Measurements from ENCODE around the gene TOMM20. TPM values are rescaled to one million over a fixed set of nuclear protein-coding genes. Genes with fewer than 3 reads are reported as not detected.

TOMM20 gene
- total RNA-seq, 1 donor from 2014 or later: 212 TPM

DNA sequence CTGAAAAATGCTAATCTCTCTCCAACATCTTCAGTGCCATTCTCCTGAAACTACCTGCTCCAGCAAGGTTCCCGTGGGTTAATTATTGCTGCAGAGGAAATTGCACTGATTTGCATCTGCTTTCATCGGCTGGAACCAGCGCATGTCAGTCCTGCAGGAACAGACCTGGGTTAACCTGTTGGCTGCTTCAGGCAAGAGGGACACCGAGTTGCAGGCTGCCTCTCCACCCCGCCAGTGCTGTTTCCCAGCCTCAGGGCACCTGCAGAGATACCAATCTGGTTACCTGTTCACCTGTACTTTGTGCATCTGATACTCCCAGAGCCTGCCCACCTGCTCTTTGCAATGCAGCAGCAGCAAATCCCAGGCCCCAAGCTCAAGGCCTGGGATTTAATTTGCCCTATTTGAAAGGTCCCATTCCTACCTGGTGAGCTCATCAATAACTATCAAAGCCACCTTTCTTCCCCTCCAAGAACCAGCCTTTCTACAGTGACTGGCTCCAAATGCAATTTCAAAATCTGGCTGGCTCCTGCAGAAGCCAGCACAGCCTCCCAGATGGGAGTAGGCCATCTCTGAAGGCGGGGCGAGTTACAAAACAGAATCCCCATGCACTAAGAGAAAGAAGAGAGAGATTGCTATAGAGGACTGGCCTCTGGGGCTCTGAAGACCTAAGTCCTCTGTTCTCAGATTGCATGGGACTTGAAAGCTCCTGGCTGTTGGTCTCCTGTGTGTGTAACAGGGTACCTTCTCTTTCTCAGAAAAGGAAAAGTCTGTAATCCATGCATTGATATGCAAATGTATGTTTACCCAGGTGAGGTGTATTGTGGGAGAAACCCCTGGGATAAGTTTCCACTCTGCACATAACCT, 67.8 kb downstream of the TOMM20 start:
- no peaks in the 10 kb centered on the region for H3K36me3 Mint-ChIP-seq
- H3K27me3 Mint-ChIP-seq (ENCODE audit: insufficient read depth, low read depth): peaks cover 4% of the 10 kb centered on the region
- Histone ChIP-seq H3K36me3 (no peaks in the 10 kb centered on the region), H3K4me1 (peaks cover 15% of the 10 kb centered on the region), H3K27ac (peak overlapping the region; percentile 57), H3K27me3 (no peaks in the 10 kb centered on the region), H2AFZ (replicated peaks) (no peak overlapping the region), H3K4me3 (no peak overlapping the region), H3K79me2 (ENCODE audit: low read depth) (no peaks in the 10 kb centered on the region), H4K20me1 (ENCODE audit: low read depth) (no peaks in the 10 kb centered on the region), H3K9ac (no peak overlapping the region), H3K9me3 (ENCODE audit: low read depth) (no peaks in the 10 kb centered on the region), H3F3A (ENCODE audit: low read depth) (peaks cover 20% of the 10 kb centered on the region), H3K4me2 (peak overlapping the region; percentile 7)
- peak; percentile 68 for DNase-seq (ENCODE audit: low spot score)
- H3K4me3 Mint-ChIP-seq: peak overlapping the region; percentile 53
- TF ChIP-seq EZH2phosphoT487 (IDR thresholded peaks at IDR 0.05): no peak
- TF ChIP-seq, protein P1, sequence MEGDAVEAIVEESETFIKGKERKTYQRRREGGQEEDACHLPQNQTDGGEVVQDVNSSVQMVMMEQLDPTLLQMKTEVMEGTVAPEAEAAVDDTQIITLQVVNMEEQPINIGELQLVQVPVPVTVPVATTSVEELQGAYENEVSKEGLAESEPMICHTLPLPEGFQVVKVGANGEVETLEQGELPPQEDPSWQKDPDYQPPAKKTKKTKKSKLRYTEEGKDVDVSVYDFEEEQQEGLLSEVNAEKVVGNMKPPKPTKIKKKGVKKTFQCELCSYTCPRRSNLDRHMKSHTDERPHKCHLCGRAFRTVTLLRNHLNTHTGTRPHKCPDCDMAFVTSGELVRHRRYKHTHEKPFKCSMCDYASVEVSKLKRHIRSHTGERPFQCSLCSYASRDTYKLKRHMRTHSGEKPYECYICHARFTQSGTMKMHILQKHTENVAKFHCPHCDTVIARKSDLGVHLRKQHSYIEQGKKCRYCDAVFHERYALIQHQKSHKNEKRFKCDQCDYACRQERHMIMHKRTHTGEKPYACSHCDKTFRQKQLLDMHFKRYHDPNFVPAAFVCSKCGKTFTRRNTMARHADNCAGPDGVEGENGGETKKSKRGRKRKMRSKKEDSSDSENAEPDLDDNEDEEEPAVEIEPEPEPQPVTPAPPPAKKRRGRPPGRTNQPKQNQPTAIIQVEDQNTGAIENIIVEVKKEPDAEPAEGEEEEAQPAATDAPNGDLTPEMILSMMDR (IDR thresholded peaks at IDR 0.05): no peak
- TF ChIP-seq EZH2 (IDR thresholded peaks at IDR 0.05): no peak
- H3K27ac Mint-ChIP-seq: peak overlapping the region; percentile 36
- no peaks in the 10 kb centered on the region for H3K9me3 Mint-ChIP-seq
- H3K4me1 Mint-ChIP-seq: peaks cover 24% of the 10 kb centered on the region

Small RNAs within 50 kb of the gene (small RNA-seq; reads per million reads assigned to genes)
- gene AL732292.1 (not detected), gene SNORA14B (3.2 reads per million, percentile 92 among the genes with 10 or more reads in this experiment)

Other genes starting within 250 kb of the TOMM20 start
- gene RBM34, start 32.4 kb upstream of the TOMM20 start, total RNA-seq (ENCODE audit: low replicate concordance): 90.4 and 107 TPM in 2 replicates
- 38.5 and 65.8 TPM in 2 replicates for gene ARID4B, start 199.3 kb upstream of the TOMM20 start, total RNA-seq (ENCODE audit: low replicate concordance)
- gene GGPS1, start 199.7 kb upstream of the TOMM20 start, total RNA-seq (ENCODE audit: low replicate concordance): 52.5 and 65.1 TPM in 2 replicates
- 29.8 and 41.3 TPM in 2 replicates for gene TBCE, start 238.6 kb upstream of the TOMM20 start, total RNA-seq (ENCODE audit: low replicate concordance)

Data from neural progenitor cell (in vitro differentiated cells).